Gastroesophageal sphincter (tissue), 3 donors: Measurements from ENCODE around the gene EIF2AK3.

ENCODE experiments used
- CTCF ChIP-seq, 4 experiments: fragments of 200-600 bp in 2 of 4; fragments of 450-650 bp in 2 of 4; sonication (generic) in 1 of 4; IDR thresholded peaks; one replicate each; pipeline ENCODE4 v1.5.1; 2017 to 2019; ENCODE audit warnings: antibody characterized with exemption in 4 of 4, mild to moderate bottlenecking in 2 of 4, moderate library complexity in 2 of 4
- EP300 ChIP-seq: sonication (generic); formaldehyde crosslinking; IDR thresholded peaks from one replicate; pipeline ENCODE4 v1.6.1; 2017; ENCODE audit warnings: antibody characterized with exemption, mild to moderate bottlenecking
- POLR2A ChIP-seq, 2 donors: fragments of 450-650 bp; IDR thresholded peaks; one replicate each; pipeline ENCODE4 v1.6.1; 2017; ENCODE audit warnings: antibody characterized with exemption in 2 of 2, mild to moderate bottlenecking in 2 of 2, moderate library complexity in 1 of 2

- TF ChIP-seq EP300 (no peak), POLR2A (IDR thresholded peaks at IDR 0.05) (no peak), CTCF (IDR thresholded peaks at IDR 0.05) (no peak)
Observed at GRCh38 chr2:88628571-88628939, 1.3 kb upstream of the EIF2AK3 start.
